ENCODE data around the gene IL2RG. TPM values are rescaled to one million over a fixed set of nuclear protein-coding genes. Genes with fewer than 3 reads are reported as not detected.
A peak's percentile ranks its signal among the peaks of the same experiment; 100 is the strongest.

IL2RG gene
- total RNA-seq, 4 donors from 2014 or later = 3.0 to 42.9 (median 3.3) TPM; not detected in 1

- DNase-seq = no peak
- intact Hi-C loops (cut with DNase I; ENCODE audit: low total_unique reads) = loop anchor here (2.0 kb wide), 1 partner anchor 39 kb away; the partner anchor contains the start of gene CXorf65
- Histone ChIP-seq H3K4me3 (peak overlapping the region; percentile 48 to 64), H3K9me3 (no peaks in the 10 kb centered on the region), H3K36me3 (no peaks in the 10 kb centered on the region), H3K4me1 (no peaks in the 10 kb centered on the region), H3K27ac (peak overlapping the region; percentile 85 to 86), H3K27me3 (no peaks in the 10 kb centered on the region)
- TF ChIP-seq POLR2A (IDR thresholded peaks at IDR 0.05) = no peak
- TF ChIP-seq CTCF (IDR thresholded peaks at IDR 0.05) = no peak
Measured at GRCh38 chrX:71067712-71068043, 43.7 kb downstream of the IL2RG start.

GRCh38 chrX:71067089-71067488 lies 44.3 kb downstream of the IL2RG start:
- Histone ChIP-seq H3K27ac (peak overlapping the region; percentile 85 to 86), H3K4me3 (peak overlapping the region; percentile 48 to 64), H3K9me3 (no peaks in the 10 kb centered on the region), H3K4me1 (no peaks in the 10 kb centered on the region), H3K36me3 (no peaks in the 10 kb centered on the region), H3K27me3 (no peaks in the 10 kb centered on the region)
- DNase-seq = no peak
- TF ChIP-seq CTCF (IDR thresholded peaks at IDR 0.05) (no peak), POLR2A (IDR thresholded peaks at IDR 0.05) (no peak)
- intact Hi-C loops (cut with DNase I; ENCODE audit: low total_unique reads) = loop anchor here (2.0 kb wide), 1 partner anchor 40 kb away; the partner anchor contains the start of gene CXorf65

GRCh38 chrX:71060127-71060526 lies 51.2 kb downstream of the IL2RG start:
- TF ChIP-seq CTCF (IDR thresholded peaks at IDR 0.05) = no peak
- TF ChIP-seq POLR2A (IDR thresholded peaks at IDR 0.05) = no peak

GRCh38 chrX:71057848-71058530 lies 53.4 kb downstream of the IL2RG start:
- H3K27ac ChIP-seq = no peak overlapping the region
- intact Hi-C loops (cut with DNase I; ENCODE audit: low total_unique reads) = no loop called here
- no peak overlapping the region for H3K4me3 ChIP-seq
- no peak for TF ChIP-seq CTCF (IDR thresholded peaks at IDR 0.05)
- no peak for TF ChIP-seq POLR2A (IDR thresholded peaks at IDR 0.05)
- no peaks in the 10 kb centered on the region for H3K4me1 ChIP-seq
- H3K36me3 ChIP-seq = no peaks in the 10 kb centered on the region
- no peak for DNase-seq
- H3K27me3 ChIP-seq = no peaks in the 10 kb centered on the region
- H3K9me3 ChIP-seq = no peaks in the 10 kb centered on the region

More at GRCh38 chrX:71060127-71060526, 51.2 kb downstream of the IL2RG start:
- Histone ChIP-seq H3K9me3 (no peaks in the 10 kb centered on the region), H3K27me3 (no peaks in the 10 kb centered on the region), H3K4me1 (no peaks in the 10 kb centered on the region), H3K27ac (no peak overlapping the region), H3K4me3 (no peak overlapping the region), H3K36me3 (no peaks in the 10 kb centered on the region)
- DNase-seq = no peak
- intact Hi-C loops (cut with DNase I; ENCODE audit: low total_unique reads) = no loop called here

Small RNAs within 50 kb of the gene (small RNA-seq; reads per million reads assigned to genes)
- not detected for gene CXorf65

Other genes with a start within 250 kb of the IL2RG start
- under 1 TPM in 1 of 4 donors, not detected in 3; 0.35 TPM for gene TEX11, start 202.9 kb downstream of the IL2RG start, total RNA-seq
- 10 to 100 TPM in 1 of 4 donors, 1 to 10 TPM in 1, under 1 TPM in 2; 0.18 to 10.4 (median 4.8) TPM for gene SLC7A3, start 180.5 kb downstream of the IL2RG start, total RNA-seq
- gene SNX12, start 43.2 kb downstream of the IL2RG start, total RNA-seq = 10 to 100 TPM; 32.9 to 92.7 (median 68.0) TPM
- gene FOXO4, start 15.7 kb downstream of the IL2RG start, total RNA-seq = 10 to 100 TPM in 2 of 4 donors, 1 to 10 TPM in 2; 7.9 to 40.6 (median 10.1) TPM
- 1 to 10 TPM in 1 of 4 donors, not detected in 3; 1.1 TPM for gene CXorf65, start 4.8 kb downstream of the IL2RG start, total RNA-seq
- gene MED12, start 7.0 kb upstream of the IL2RG start, total RNA-seq = 10 to 100 TPM; 11.2 to 91.5 (median 33.0) TPM
- 10 to 100 TPM in 1 of 4 donors, 1 to 10 TPM in 2, not detected in 1; 1.7 to 14.4 (median 5.1) TPM for gene NLGN3, start 33.3 kb upstream of the IL2RG start, total RNA-seq
- 1 to 10 TPM in 2 of 4 donors, under 1 TPM in 1, not detected in 1; 0.27 to 5.9 (median 3.0) TPM for gene GJB1, start 111.6 kb upstream of the IL2RG start, total RNA-seq
- gene ZMYM3, start 142.6 kb upstream of the IL2RG start, total RNA-seq = 10 to 100 TPM; 12.1 to 37.9 (median 27.3) TPM
- gene NONO, start 172.1 kb upstream of the IL2RG start, total RNA-seq = 100 to 1,000 TPM in 3 of 4 donors, 10 to 100 TPM in 1; 70.0 to 494 (median 216) TPM
- 10 to 100 TPM in 2 of 4 donors, 1 to 10 TPM in 1, not detected in 1; 5.5 to 15.9 (median 11.2) TPM for gene ITGB1BP2, start 190.2 kb upstream of the IL2RG start, total RNA-seq